CD1c-positive myeloid dendritic cell (primary cell): ENCODE data around the gene TMED6.
"Not testable (repeated sequence)": the region's sequence is repeated elsewhere in the genome, so short reads cannot be mapped to it uniquely, and the experiment has no call there.

Source experiments
- DNase-seq: peaks from one replicate; pipeline ENCODE4 v3.0.0-alpha.2; 2016; ENCODE audit errors: extremely low spot score

The TMED6 gene

GRCh38 chr16:69301861-69302260 lies 49.7 kb downstream of the TMED6 start:
- no peak for DNase-seq

GRCh38 chr16:69301187-69301586 lies 50.4 kb downstream of the TMED6 start:
- DNase-seq = no peak

- no peak for DNase-seq
Measured at GRCh38 chr16:69298261-69298660, 53.3 kb downstream of the TMED6 start.

- DNase-seq = not testable (repeated sequence)
Measured at GRCh38 chr16:69296771-69297170, 54.8 kb downstream of the TMED6 start.

GRCh38 chr16:69294051-69294450 lies 57.5 kb downstream of the TMED6 start:
- no peak for DNase-seq

GRCh38 chr16:69293401-69293800 lies 58.2 kb downstream of the TMED6 start:
- no peak for DNase-seq
